HG02938 (cell line): ENCODE measurements around the gene SYT2.
"Not testable (repeated sequence)": the region's sequence is repeated elsewhere in the genome, so short reads cannot be mapped to it uniquely, and the experiment has no call there.

ENCODE experiments used
- ATAC-seq: cut with Tn5 transposase; IDR thresholded peaks from one replicate; pipeline ENCODE4 v1.9.1; 2021; ENCODE audit warnings: mild to moderate bottlenecking, moderate library complexity; ENCODE audit not compliant: unreplicated experiment

The SYT2 gene

GRCh38 chr1:202599669-202600431 is 110.4 kb downstream of the SYT2 start:
- no peak for ATAC-seq

- no peak for ATAC-seq
Measured at GRCh38 chr1:202597090-202597761, 113.0 kb downstream of the SYT2 start.

- ATAC-seq: no peak
Measured at GRCh38 chr1:202596638-202597037, 113.6 kb downstream of the SYT2 start.

GRCh38 chr1:202593845-202594244 is 116.4 kb downstream of the SYT2 start:
- ATAC-seq: no peak

- no peak for ATAC-seq
Measured at GRCh38 chr1:202592146-202592545, 118.1 kb downstream of the SYT2 start.

- no peak for ATAC-seq
Measured at GRCh38 chr1:202591515-202591914, 118.7 kb downstream of the SYT2 start.

- no peak for ATAC-seq
Measured at GRCh38 chr1:202590975-202591411, 119.3 kb downstream of the SYT2 start.

- ATAC-seq: no peak
Measured at GRCh38 chr1:202590126-202590525, 120.1 kb downstream of the SYT2 start.

- ATAC-seq: no peak
Measured at GRCh38 chr1:202589190-202589930, 120.9 kb downstream of the SYT2 start.

GRCh38 chr1:202588503-202589189 is 121.6 kb downstream of the SYT2 start:
- no peak for ATAC-seq

GRCh38 chr1:202587859-202588485 is 122.3 kb downstream of the SYT2 start:
- ATAC-seq: no peak

GRCh38 chr1:202586871-202587270 is 123.4 kb downstream of the SYT2 start:
- no peak for ATAC-seq

- ATAC-seq: no peak
Measured at GRCh38 chr1:202586018-202586821, 124.0 kb downstream of the SYT2 start.

GRCh38 chr1:202585590-202585933 is 124.7 kb downstream of the SYT2 start:
- no peak for ATAC-seq

GRCh38 chr1:202584707-202585589 is 125.3 kb downstream of the SYT2 start:
- no peak for ATAC-seq

- not testable (repeated sequence) for ATAC-seq
Measured at GRCh38 chr1:202582350-202582749, 127.9 kb downstream of the SYT2 start.

GRCh38 chr1:202580619-202581018 is 129.6 kb downstream of the SYT2 start:
- ATAC-seq: no peak

GRCh38 chr1:202579806-202580205 is 130.4 kb downstream of the SYT2 start:
- no peak for ATAC-seq

GRCh38 chr1:202578565-202578964 is 131.7 kb downstream of the SYT2 start:
- ATAC-seq: no peak
